Trophoblast cell (in vitro differentiated cells and primary cell): ENCODE measurements around the gene MAMLD1.

Experiments used
- DNase-seq, 2 donors: peaks; one replicate each; pipeline ENCODE4 v3.0.0-alpha.2; 2016
- H2AFZ ChIP-seq: 2 replicates; pipeline ENCODE4 v1.6.1; 2013; ENCODE audit warnings: low read length, moderate library complexity, mild to moderate bottlenecking; ENCODE audit not compliant: insufficient read depth, poor library complexity
- H2AK5ac ChIP-seq: 2 replicates; pipeline ENCODE4 v1.6.1; 2013; ENCODE audit warnings: mild to moderate bottlenecking, low read length
- H2BK120ac ChIP-seq: 2 replicates; pipeline ENCODE4 v1.6.1; 2013; ENCODE audit warnings: low read length, mild to moderate bottlenecking, moderate library complexity; ENCODE audit not compliant: insufficient read depth, poor library complexity
- H2BK12ac ChIP-seq: 2 replicates; pipeline ENCODE4 v1.6.1; 2013; ENCODE audit warnings: mild to moderate bottlenecking, low read length, moderate library complexity
- H2BK5ac ChIP-seq: 2 replicates; pipeline ENCODE4 v1.6.1; 2013; ENCODE audit warnings: low read length, low read depth, moderate library complexity, mild to moderate bottlenecking; ENCODE audit not compliant: poor library complexity
- H3K14ac ChIP-seq: 2 replicates; pipeline ENCODE4 v1.6.1; 2013; ENCODE audit warnings: mild to moderate bottlenecking, low read length
- H3K18ac ChIP-seq: 2 replicates; pipeline ENCODE4 v1.6.1; 2013; ENCODE audit warnings: mild to moderate bottlenecking, low read length
- H3K23ac ChIP-seq: 2 replicates; pipeline ENCODE4 v1.6.1; 2013; ENCODE audit warnings: low read length
- H3K27ac ChIP-seq: 2 replicates; pipeline ENCODE4 v1.5.1; 2013; ENCODE audit warnings: low read depth, mild to moderate bottlenecking, inconsistent platforms, low read length, moderate library complexity
- H3K27me3 ChIP-seq: 2 replicates; pipeline ENCODE4 v1.6.1; 2013; ENCODE audit warnings: inconsistent platforms, mild to moderate bottlenecking, low read length, moderate library complexity; ENCODE audit not compliant: insufficient read depth
- H3K36me3 ChIP-seq, 2 experiments: 1 replicate in 1 of 2; 2 replicates in 1 of 2; pipeline ENCODE4 v1.6.1; 2013; ENCODE audit warnings: low read length in 2 of 2, mild to moderate bottlenecking in 2 of 2, moderate library complexity in 1 of 2; ENCODE audit not compliant: insufficient read depth in 2 of 2, control insufficient read depth in 1 of 2
- H3K4ac ChIP-seq: 2 replicates; pipeline ENCODE4 v1.6.1; 2013; ENCODE audit warnings: low read depth, mild to moderate bottlenecking, low read length, moderate library complexity
- H3K4me1 ChIP-seq, 2 experiments: 1 replicate in 1 of 2; 2 replicates in 1 of 2; pipeline ENCODE4 v1.6.1; 2013; ENCODE audit warnings: low read length in 2 of 2, mild to moderate bottlenecking in 2 of 2, moderate library complexity in 1 of 2; ENCODE audit not compliant: insufficient read depth in 2 of 2, control insufficient read depth in 1 of 2
- H3K4me2 ChIP-seq: 2 replicates; pipeline ENCODE4 v1.6.1; 2013; ENCODE audit warnings: inconsistent platforms, mild to moderate bottlenecking, low read length, moderate library complexity
- H3K4me3 ChIP-seq: 2 replicates; pipeline ENCODE4 v1.5.1; 2013; ENCODE audit warnings: mild to moderate bottlenecking, low read depth, low read length, inconsistent platforms
- H3K79me1 ChIP-seq: one replicate; pipeline ENCODE4 v1.6.1; 2013; ENCODE audit warnings: low read length
- H3K79me2 ChIP-seq: 2 replicates; pipeline ENCODE4 v1.6.1; 2013; ENCODE audit warnings: low read length, mild to moderate bottlenecking; ENCODE audit not compliant: control insufficient read depth, insufficient read depth, poor library complexity
- H3K9ac ChIP-seq: 2 replicates; pipeline ENCODE4 v1.6.1; 2013; ENCODE audit warnings: mild to moderate bottlenecking, low read length
- H3K9me3 ChIP-seq: 2 replicates; pipeline ENCODE4 v1.6.1; 2013; ENCODE audit warnings: low read depth, mild to moderate bottlenecking, control low read depth, inconsistent platforms, low read length; ENCODE audit not compliant: insufficient read depth
- H4K12ac ChIP-seq: 2 replicates; pipeline ENCODE4 v1.6.1; 2013; ENCODE audit warnings: low read depth, mild to moderate bottlenecking, low read length, moderate library complexity
- H4K8ac ChIP-seq: 2 replicates; pipeline ENCODE4 v1.6.1; 2013; ENCODE audit warnings: low read depth, mild to moderate bottlenecking, low read length, moderate library complexity
- H4K91ac ChIP-seq: one replicate; pipeline ENCODE4 v1.6.1; 2013; ENCODE audit warnings: low read depth, mild to moderate bottlenecking, low read length, moderate library complexity
- WGBS: extraction: QIAGEN DNeasy Blood & Tissue Kit; methylation state at CpG from one replicate; pipeline ENCODE4 v1.1.7; 2013; ENCODE audit warnings: missing lambda C conversion rate; ENCODE audit not compliant: insufficient read length, insufficient coverage; ENCODE audit errors: extremely low coverage; 5-methylcytosine and 5-hydroxymethylcytosine counted together

MAMLD1 gene

DNA sequence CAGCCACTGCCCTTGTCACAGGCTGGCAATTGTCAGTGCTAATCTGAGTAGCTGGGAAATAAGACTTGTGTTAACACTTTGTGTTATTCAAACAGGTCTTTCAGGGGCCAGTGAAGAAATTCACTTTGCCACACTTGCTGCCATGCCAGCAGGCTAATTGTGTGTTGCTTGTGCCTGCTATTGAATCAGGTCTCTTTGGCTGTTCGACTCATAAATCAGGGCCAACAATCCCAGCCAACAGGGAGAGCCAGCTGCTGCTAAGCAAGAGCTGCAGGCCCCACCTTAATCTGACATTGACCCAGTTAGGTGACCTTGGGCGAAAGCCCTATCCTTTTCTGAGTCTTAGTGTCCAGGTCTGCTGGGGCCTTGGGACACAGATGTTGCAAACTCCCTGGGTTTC is 28.1 kb upstream of the MAMLD1 start:
- no peaks in the 10 kb centered on the region for H3K36me3 ChIP-seq
- H2AFZ ChIP-seq = no peak overlapping the region
- H4K12ac ChIP-seq = no peak overlapping the region
- no peak overlapping the region for H3K4ac ChIP-seq
- no peaks in the 10 kb centered on the region for H3K9me3 ChIP-seq
- no peak for DNase-seq
- H2BK12ac ChIP-seq = no peak overlapping the region
- no peaks in the 10 kb centered on the region for H3K27me3 ChIP-seq
- no peak overlapping the region for H3K27ac ChIP-seq
- no peaks in the 10 kb centered on the region for H3K4me1 ChIP-seq
- no peaks in the 10 kb centered on the region for H3K79me1 ChIP-seq
- H3K9ac ChIP-seq = no peak overlapping the region
- WGBS = no CpG with 5 or more reads among the region's 2 CpGs
- H2BK120ac ChIP-seq = no peak overlapping the region
- no peak overlapping the region for H3K4me3 ChIP-seq
- H4K91ac ChIP-seq = no peak overlapping the region
- no peaks in the 10 kb centered on the region for H3K79me2 ChIP-seq
- no peak overlapping the region for H2BK5ac ChIP-seq
- H3K4me2 ChIP-seq = no peak overlapping the region
- H3K14ac ChIP-seq = no peak overlapping the region
- H3K18ac ChIP-seq = no peak overlapping the region
- no peak overlapping the region for H4K8ac ChIP-seq
- H3K23ac ChIP-seq = no peak overlapping the region
- no peak overlapping the region for H2AK5ac ChIP-seq

DNA sequence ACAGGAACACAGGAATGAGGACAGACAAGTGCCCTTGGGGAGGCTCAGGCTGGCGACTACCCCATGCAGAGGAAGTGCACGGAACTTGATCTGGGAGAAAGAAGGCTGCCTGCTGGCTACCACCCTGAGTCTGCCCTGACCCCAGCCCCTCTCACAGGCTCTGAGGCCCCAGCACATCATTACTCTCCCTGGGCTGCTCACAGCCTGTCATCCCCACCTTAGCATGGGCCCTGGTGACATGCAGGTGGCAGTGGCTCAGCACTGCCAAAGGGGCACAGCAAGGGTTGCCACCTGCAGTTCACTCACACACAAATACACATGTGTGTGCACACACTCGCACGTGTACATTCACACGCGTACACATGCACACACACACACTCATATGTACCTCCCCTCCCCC is 26.1 kb upstream of the MAMLD1 start:
- Histone ChIP-seq H3K27me3 (no peaks in the 10 kb centered on the region), H3K18ac (no peak overlapping the region), H3K23ac (no peak overlapping the region), H3K79me2 (no peaks in the 10 kb centered on the region), H2BK120ac (no peak overlapping the region), H2BK12ac (no peak overlapping the region), H2AFZ (no peak overlapping the region), H3K36me3 (no peaks in the 10 kb centered on the region), H4K8ac (no peak overlapping the region), H3K4me2 (no peak overlapping the region), H3K27ac (no peak overlapping the region), H3K4ac (no peak overlapping the region), H3K9ac (no peak overlapping the region), H4K12ac (no peak overlapping the region), H2BK5ac (no peak overlapping the region), H3K79me1 (no peaks in the 10 kb centered on the region), H3K9me3 (no peaks in the 10 kb centered on the region), H3K14ac (no peak overlapping the region), H2AK5ac (no peak overlapping the region), H4K91ac (no peak overlapping the region), H3K4me3 (no peak overlapping the region), H3K4me1 (no peaks in the 10 kb centered on the region)
- no peak for DNase-seq
- WGBS = no CpG with 5 or more reads among the region's 6 CpGs

DNA sequence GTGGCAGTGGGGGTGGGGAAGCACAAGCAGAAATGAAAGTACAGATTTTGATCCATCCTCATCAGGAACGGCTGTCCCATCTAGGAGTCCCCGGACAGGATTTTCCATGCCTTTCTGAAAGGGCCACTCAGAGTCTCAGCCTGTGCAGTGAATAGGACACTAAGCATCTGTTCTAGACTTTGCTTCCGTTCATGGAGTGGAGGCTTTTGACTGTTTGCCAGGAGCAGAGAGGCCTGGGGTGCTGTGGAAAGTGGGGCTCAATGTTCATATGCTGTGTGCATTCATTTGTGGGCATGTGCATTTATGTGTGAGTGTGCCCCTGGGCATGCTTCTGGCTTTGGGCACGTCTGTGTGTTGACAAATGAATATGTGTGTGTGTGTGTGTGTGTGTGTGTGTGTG is 25.6 kb upstream of the MAMLD1 start:
- Histone ChIP-seq H2AK5ac (no peak overlapping the region), H3K27ac (no peak overlapping the region), H3K23ac (no peak overlapping the region), H2BK5ac (no peak overlapping the region), H4K12ac (no peak overlapping the region), H4K8ac (no peak overlapping the region), H2BK12ac (no peak overlapping the region), H3K79me2 (no peaks in the 10 kb centered on the region), H3K9me3 (no peaks in the 10 kb centered on the region), H3K14ac (no peak overlapping the region), H3K18ac (no peak overlapping the region), H3K27me3 (no peaks in the 10 kb centered on the region), H3K4me1 (no peaks in the 10 kb centered on the region), H3K79me1 (no peaks in the 10 kb centered on the region), H3K4ac (no peak overlapping the region), H2BK120ac (no peak overlapping the region), H4K91ac (no peak overlapping the region), H3K4me3 (no peak overlapping the region), H3K4me2 (no peak overlapping the region), H2AFZ (no peak overlapping the region), H3K9ac (no peak overlapping the region), H3K36me3 (no peaks in the 10 kb centered on the region)
- no peak for DNase-seq
- no CpG with 5 or more reads among the region's 4 CpGs for WGBS

DNA sequence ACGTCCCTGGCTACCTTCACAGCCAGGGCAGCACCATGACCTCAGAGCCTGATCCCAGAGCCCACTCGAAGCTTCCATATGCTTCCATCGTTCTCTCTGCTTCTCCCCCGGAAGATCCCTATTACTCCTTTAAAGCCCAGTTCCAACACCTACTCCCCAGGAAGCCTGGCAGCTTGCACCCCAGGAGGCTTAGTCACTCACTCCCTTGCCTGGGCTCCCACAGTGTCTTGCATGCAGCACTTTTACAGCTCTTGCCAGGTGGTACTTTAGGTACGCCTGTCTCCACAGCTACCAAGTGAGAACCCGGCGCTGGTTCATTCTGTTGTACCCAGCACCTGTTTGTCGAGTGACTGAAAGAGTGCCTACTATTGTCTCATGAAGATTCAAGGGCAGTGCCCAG is 24.5 kb upstream of the MAMLD1 start:
- H3K9ac ChIP-seq = no peak overlapping the region
- H3K23ac ChIP-seq = no peak overlapping the region
- no peak overlapping the region for H2AK5ac ChIP-seq
- no peak overlapping the region for H2BK5ac ChIP-seq
- no peak overlapping the region for H4K12ac ChIP-seq
- H3K27me3 ChIP-seq = no peaks in the 10 kb centered on the region
- no peaks in the 10 kb centered on the region for H3K4me1 ChIP-seq
- H3K14ac ChIP-seq = no peak overlapping the region
- no peak overlapping the region for H4K8ac ChIP-seq
- no peak overlapping the region for H3K27ac ChIP-seq
- no peak overlapping the region for H2AFZ ChIP-seq
- H3K4ac ChIP-seq = no peak overlapping the region
- H3K79me2 ChIP-seq = no peaks in the 10 kb centered on the region
- WGBS = no CpG with 5 or more reads among the region's 8 CpGs
- no peaks in the 10 kb centered on the region for H3K9me3 ChIP-seq
- DNase-seq = no peak
- H3K79me1 ChIP-seq = no peaks in the 10 kb centered on the region
- H3K4me3 ChIP-seq = no peak overlapping the region
- H2BK120ac ChIP-seq = no peak overlapping the region
- no peak overlapping the region for H3K4me2 ChIP-seq
- no peak overlapping the region for H4K91ac ChIP-seq
- H2BK12ac ChIP-seq = no peak overlapping the region
- no peak overlapping the region for H3K18ac ChIP-seq
- no peaks in the 10 kb centered on the region for H3K36me3 ChIP-seq
